ENCODE data around the gene B4GALNT2.

GRCh38 chr17:49191917-49192741, 59.6 kb downstream of the B4GALNT2 start:
- TF ChIP-seq TAF1 (IDR thresholded peaks at IDR 0.05; ENCODE audit: low read depth) (no peak), CTCF (IDR thresholded peaks at IDR 0.05; ENCODE audit: poor library complexity, severe bottlenecking) (peak; percentile 61)
